Measurements from ENCODE around the gene RPRD2.
A peak's percentile ranks its signal among the peaks of the same experiment; 100 is the strongest.

- no peak for TF ChIP-seq ERF (CRISPR knock-in tag; IDR thresholded peaks at IDR 0.05)
- no peak for TF ChIP-seq ZNF184 (CRISPR knock-in tag; IDR thresholded peaks at IDR 0.05)
- TF ChIP-seq CHD2 (IDR thresholded peaks at IDR 0.05; ENCODE audit: low read depth, low read length) = no peak
- no peak for TF ChIP-seq NONO (IDR thresholded peaks at IDR 0.05; ENCODE audit: low read depth in 2 of 2, low read length in 1 of 2)
- no peak for TF ChIP-seq XRCC5 (IDR thresholded peaks at IDR 0.05; ENCODE audit: low read depth, low read length)
- TF ChIP-seq NKRF (IDR thresholded peaks at IDR 0.05; ENCODE audit: borderline replicate concordance) = peak; percentile 9; the same call in 1 of the 2 replicates
- no peak for TF ChIP-seq ZFP36 (IDR thresholded peaks at IDR 0.05; ENCODE audit: low read depth, low read length, partially characterized antibody)
- no peak for TF ChIP-seq ZFX (CRISPR knock-in tag; IDR thresholded peaks at IDR 0.05)
- TF ChIP-seq ZZZ3 (IDR thresholded peaks at IDR 0.05) = no peak
- 0 out of 2 replicates have a peak, but pooled peaks have one; percentile 17 for TF ChIP-seq SMARCA4 (IDR thresholded peaks at IDR 0.05)
- TF ChIP-seq CTCF (IDR thresholded peaks at IDR 0.05 in 2 of 3, conservative IDR thresholded peaks at IDR 0.05 in 1 of 3; ENCODE audit: insufficient read depth in 2 of 3, low read depth in 1 of 3, low read length in 3 of 3) = no peak
- TF ChIP-seq PTBP1 (IDR thresholded peaks at IDR 0.05; ENCODE audit: low read depth, low read length) = no peak
- no peak for TF ChIP-seq BACH1 (tag; IDR thresholded peaks at IDR 0.05)
- TF ChIP-seq NR3C1 (CRISPR knock-in tag; IDR thresholded peaks at IDR 0.05) = no peak
These were observed 42.2 kb upstream of the RPRD2 start for GRCh38 chr1:150321826-150322166.
